Panc1 (cell line): ENCODE results near the gene CALB2. TPM values are rescaled to one million over a fixed set of nuclear protein-coding genes. Genes with fewer than 3 reads are reported as not detected.

Experiments
- ATAC-seq: fragments of 200-7000 bp; cut with Tn5 transposase; 2 replicates; pipeline ENCODE4 v1.9.1; 2020; ENCODE audit warnings: mild to moderate bottlenecking, moderate library complexity
- BruUV-seq: library from RNA; stranded (reverse); fragments of 400-500 nt; replicated peaks from 2 replicates; lab custom pipeline; 2021; lab: Mats Ljungman, UMichigan
- CTCF ChIA-PET: fragments of 300-600 bp; sonication (Branson Sonifier 250); formaldehyde crosslinking; loops from one replicate; lab custom pipeline; 2022; ENCODE audit warnings: antibody characterized with exemption; lab: Charles Lee
- POLR2A ChIA-PET: fragments of 300-600 bp; sonication (Branson Sonifier 250); formaldehyde crosslinking; loops from one replicate; lab custom pipeline; 2022; ENCODE audit warnings: antibody characterized with exemption; lab: Charles Lee
- DNase-seq: peaks from one replicate; pipeline ENCODE4 v3.0.0-alpha.2; 2010; ENCODE audit warnings: low read depth, low spot score
- H3K27ac ChIP-seq: 2 replicates; pipeline ENCODE4 v1.5.1; 2011; ENCODE audit warnings: mild to moderate bottlenecking, low read length, inconsistent platforms
- H3K27me3 ChIP-seq: fragments of 200-500 bp; sonication (Bioruptor generic); 2 replicates; pipeline ENCODE4 v1.6.0; 2014; ENCODE audit warnings: low read length, inconsistent platforms; ENCODE audit not compliant: control insufficient read depth, insufficient read depth
- H3K36me3 ChIP-seq: fragments of 200-500 bp; sonication (Bioruptor generic); 2 replicates; pipeline ENCODE4 v1.5.1; 2014; ENCODE audit warnings: inconsistent platforms, mild to moderate bottlenecking, low read length, moderate library complexity; ENCODE audit not compliant: control insufficient read depth, insufficient read depth
- H3K4me1 ChIP-seq: 2 replicates; pipeline ENCODE4 v1.5.1; 2011; ENCODE audit warnings: inconsistent platforms, mild to moderate bottlenecking, low read length, moderate library complexity; ENCODE audit not compliant: control insufficient read depth, insufficient read depth
- H3K4me3 ChIP-seq, 2 experiments: 2 replicates each; pipeline ENCODE4 v1.5.1; 2011 to 2012; ENCODE audit warnings: low read depth in 2 of 2, low read length in 2 of 2, mild to moderate bottlenecking in 2 of 2, inconsistent platforms in 1 of 2, moderate library complexity in 1 of 2
- H3K9me3 ChIP-seq: fragments of 200-500 bp; sonication (Bioruptor generic); 2 replicates; pipeline ENCODE4 v1.5.1; 2014; ENCODE audit warnings: low read depth, mild to moderate bottlenecking, inconsistent platforms, low read length, moderate library complexity; ENCODE audit not compliant: control insufficient read depth, insufficient read depth
- POLR2AphosphoS5 ChIP-seq: IDR thresholded peaks from 2 replicates; pipeline ENCODE4 v1.6.1; 2012; ENCODE audit warnings: mild to moderate bottlenecking, low read depth, low read length, moderate library complexity
- SIN3A ChIP-seq: IDR thresholded peaks from 2 replicates; pipeline ENCODE4 v1.6.1; 2012; ENCODE audit warnings: low read depth, mild to moderate bottlenecking, low read length, moderate library complexity, borderline replicate concordance; ENCODE audit not compliant: insufficient read depth
- TCF7L2 ChIP-seq: IDR thresholded peaks from 2 replicates; pipeline ENCODE4 v1.6.1; 2011; ENCODE audit warnings: mild to moderate bottlenecking, low read depth, low read length, inconsistent platforms
- in situ Hi-C: cut with HindIII; loops from 2 replicates; pipeline ENCODE4 v1.10.0; 2016; ENCODE audit warnings: low sequenced_read_pairs, low pct_unique_long_range_greater_than_20kb
- intact Hi-C: fragments of 100-400 bp; cut with micrococcal nuclease; formaldehyde crosslinking; loops from one replicate; pipeline ENCODE4 v1.10.0; 2022; ENCODE audit not compliant: unreplicated experiment
- total RNA-seq: library from RNA; stranded (reverse); gene quantifications from one replicate; pipeline ENCODE4 v1.2.1, GENCODE V29; 2021; ENCODE audit not compliant: unreplicated experiment
- TF ChIP-seq, protein P1 (sequence below): fragments of 450-650 bp; IDR thresholded peaks from 2 replicates; pipeline ENCODE4 v1.5.1; 2017; ENCODE audit warnings: mild to moderate bottlenecking
- TF ChIP-seq, protein P2 (sequence below), 2 experiments: IDR thresholded peaks; 2 replicates each; pipeline ENCODE4 v1.6.1; 2011 to 2012; ENCODE audit warnings: low read depth in 2 of 2, control low read depth in 1 of 2, low read length in 1 of 2, mild to moderate bottlenecking in 1 of 2, moderate library complexity in 1 of 2; ENCODE audit not compliant: insufficient read depth in 1 of 2

CALB2 gene
- total RNA-seq, 1 experiment from 2014 or later = 0.59 TPM

GRCh38 chr16:71430744-71431143 lies 72.2 kb downstream of the CALB2 start:
- ATAC-seq = no peak
- no peak overlapping the region for H3K27ac ChIP-seq
- no peak overlapping the region for H3K4me3 ChIP-seq
- no peak for DNase-seq
- ChIA-PET CTCF (no interaction called here), POLR2A (no interaction called here)
- BruUV-seq = no TSS peak
- peaks cover 4% of the 10 kb centered on the region; the same call in 1 of the 2 replicates for H3K4me1 ChIP-seq
- TF ChIP-seq, protein P1, sequence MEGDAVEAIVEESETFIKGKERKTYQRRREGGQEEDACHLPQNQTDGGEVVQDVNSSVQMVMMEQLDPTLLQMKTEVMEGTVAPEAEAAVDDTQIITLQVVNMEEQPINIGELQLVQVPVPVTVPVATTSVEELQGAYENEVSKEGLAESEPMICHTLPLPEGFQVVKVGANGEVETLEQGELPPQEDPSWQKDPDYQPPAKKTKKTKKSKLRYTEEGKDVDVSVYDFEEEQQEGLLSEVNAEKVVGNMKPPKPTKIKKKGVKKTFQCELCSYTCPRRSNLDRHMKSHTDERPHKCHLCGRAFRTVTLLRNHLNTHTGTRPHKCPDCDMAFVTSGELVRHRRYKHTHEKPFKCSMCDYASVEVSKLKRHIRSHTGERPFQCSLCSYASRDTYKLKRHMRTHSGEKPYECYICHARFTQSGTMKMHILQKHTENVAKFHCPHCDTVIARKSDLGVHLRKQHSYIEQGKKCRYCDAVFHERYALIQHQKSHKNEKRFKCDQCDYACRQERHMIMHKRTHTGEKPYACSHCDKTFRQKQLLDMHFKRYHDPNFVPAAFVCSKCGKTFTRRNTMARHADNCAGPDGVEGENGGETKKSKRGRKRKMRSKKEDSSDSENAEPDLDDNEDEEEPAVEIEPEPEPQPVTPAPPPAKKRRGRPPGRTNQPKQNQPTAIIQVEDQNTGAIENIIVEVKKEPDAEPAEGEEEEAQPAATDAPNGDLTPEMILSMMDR = no peak
- TF ChIP-seq TCF7L2 (no peak), SIN3A (no peak)
- no peaks in the 10 kb centered on the region for H3K36me3 ChIP-seq
- H3K27me3 ChIP-seq = no peaks in the 10 kb centered on the region
- in situ Hi-C loops = no loop called here
- intact Hi-C loops = no loop called here
- H3K9me3 ChIP-seq = no peaks in the 10 kb centered on the region

DNA sequence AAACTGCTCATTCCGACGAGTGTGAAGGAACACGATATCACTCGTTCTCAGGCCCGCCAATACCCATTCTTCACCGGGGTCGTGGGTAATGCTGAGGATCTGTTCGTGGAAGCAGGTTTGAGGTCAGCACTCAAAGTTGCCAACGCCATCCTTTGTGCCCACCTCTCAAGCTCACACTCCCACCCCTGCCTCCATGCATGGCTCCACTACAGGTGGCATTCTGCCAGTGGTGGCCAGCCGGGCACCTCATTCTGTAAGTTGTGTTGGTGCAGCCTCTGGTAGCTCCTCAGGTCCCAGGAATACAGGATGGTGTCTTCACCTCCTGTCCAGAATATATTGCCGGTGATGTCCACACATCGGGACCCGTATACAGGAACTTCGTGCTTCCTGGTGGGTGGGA lies 72.7 kb downstream of the CALB2 start:
- DNase-seq (no peak), ATAC-seq (no peak)
- in situ Hi-C loops = no loop called here
- Histone ChIP-seq H3K27me3 (no peaks in the 10 kb centered on the region), H3K9me3 (no peaks in the 10 kb centered on the region), H3K4me3 (no peak overlapping the region), H3K36me3 (no peaks in the 10 kb centered on the region), H3K4me1 (peaks cover 4% of the 10 kb centered on the region; the same call in 1 of the 2 replicates), H3K27ac (no peak overlapping the region)
- intact Hi-C loops = no loop called here
- ChIA-PET CTCF (no interaction called here), POLR2A (no interaction called here)
- BruUV-seq = no TSS peak
- TF ChIP-seq TCF7L2 = no peak
- no peak for TF ChIP-seq POLR2AphosphoS5
- TF ChIP-seq SIN3A = no peak
- TF ChIP-seq, protein P1 = no peak
- TF ChIP-seq, protein P2, sequence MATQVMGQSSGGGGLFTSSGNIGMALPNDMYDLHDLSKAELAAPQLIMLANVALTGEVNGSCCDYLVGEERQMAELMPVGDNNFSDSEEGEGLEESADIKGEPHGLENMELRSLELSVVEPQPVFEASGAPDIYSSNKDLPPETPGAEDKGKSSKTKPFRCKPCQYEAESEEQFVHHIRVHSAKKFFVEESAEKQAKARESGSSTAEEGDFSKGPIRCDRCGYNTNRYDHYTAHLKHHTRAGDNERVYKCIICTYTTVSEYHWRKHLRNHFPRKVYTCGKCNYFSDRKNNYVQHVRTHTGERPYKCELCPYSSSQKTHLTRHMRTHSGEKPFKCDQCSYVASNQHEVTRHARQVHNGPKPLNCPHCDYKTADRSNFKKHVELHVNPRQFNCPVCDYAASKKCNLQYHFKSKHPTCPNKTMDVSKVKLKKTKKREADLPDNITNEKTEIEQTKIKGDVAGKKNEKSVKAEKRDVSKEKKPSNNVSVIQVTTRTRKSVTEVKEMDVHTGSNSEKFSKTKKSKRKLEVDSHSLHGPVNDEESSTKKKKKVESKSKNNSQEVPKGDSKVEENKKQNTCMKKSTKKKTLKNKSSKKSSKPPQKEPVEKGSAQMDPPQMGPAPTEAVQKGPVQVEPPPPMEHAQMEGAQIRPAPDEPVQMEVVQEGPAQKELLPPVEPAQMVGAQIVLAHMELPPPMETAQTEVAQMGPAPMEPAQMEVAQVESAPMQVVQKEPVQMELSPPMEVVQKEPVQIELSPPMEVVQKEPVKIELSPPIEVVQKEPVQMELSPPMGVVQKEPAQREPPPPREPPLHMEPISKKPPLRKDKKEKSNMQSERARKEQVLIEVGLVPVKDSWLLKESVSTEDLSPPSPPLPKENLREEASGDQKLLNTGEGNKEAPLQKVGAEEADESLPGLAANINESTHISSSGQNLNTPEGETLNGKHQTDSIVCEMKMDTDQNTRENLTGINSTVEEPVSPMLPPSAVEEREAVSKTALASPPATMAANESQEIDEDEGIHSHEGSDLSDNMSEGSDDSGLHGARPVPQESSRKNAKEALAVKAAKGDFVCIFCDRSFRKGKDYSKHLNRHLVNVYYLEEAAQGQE (IDR thresholded peaks at IDR 0.05; ENCODE audit: insufficient read depth in 1 of 2, low read depth in 2 of 2, low read length in 1 of 2) = no peak
